ENCODE data around the gene PSMA3.
A peak's percentile ranks its signal among the peaks of the same experiment; 100 is the strongest.

DNA sequence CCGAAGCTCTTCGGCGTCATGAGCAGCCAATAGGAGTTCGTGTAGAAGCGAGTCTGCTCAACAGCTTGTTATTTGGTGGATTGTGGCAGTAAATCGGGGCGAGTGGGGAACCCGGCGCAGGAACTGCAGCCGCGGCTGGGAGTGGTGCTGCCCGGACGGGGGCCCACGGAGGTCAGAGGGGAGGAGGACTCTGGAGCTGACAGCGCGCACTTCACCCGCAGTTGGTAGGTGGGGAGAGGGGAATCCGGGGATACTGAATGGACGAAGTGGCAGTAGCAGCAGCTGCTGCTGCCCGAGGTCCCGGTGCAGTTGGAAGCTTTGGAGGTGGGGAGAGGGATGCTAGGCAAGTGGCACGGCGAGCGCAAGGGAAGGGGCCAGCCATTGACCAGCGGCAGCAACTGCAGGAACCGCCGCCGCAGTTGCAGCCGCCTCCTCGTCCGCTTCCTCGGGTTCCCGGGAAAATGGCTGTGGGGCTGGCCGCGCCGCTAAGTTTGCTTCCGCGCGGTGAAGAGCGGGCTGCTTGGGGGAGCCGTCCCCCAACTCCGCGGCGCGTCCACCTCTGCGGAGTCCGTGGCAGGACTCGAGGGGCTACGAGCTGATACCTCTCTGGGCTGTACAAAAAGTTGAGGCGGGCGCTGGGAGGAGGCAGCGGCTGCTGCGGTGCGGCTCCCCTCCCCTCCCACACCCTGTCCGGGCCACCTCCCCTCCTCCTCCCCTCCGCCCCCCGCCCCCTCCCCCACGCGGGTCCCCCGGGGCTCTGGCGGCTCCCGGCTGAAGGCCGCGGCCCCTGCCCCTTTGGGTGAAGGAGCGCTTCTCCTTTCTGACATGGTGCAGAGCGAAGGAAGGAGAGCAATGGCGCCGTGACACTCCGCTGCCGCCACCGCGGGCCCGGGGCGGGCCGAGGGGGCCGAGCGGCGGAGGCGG, 54.1 kb downstream of the PSMA3 start, which contains the start of gene ARID4A:
- TF ChIP-seq, protein P1, sequence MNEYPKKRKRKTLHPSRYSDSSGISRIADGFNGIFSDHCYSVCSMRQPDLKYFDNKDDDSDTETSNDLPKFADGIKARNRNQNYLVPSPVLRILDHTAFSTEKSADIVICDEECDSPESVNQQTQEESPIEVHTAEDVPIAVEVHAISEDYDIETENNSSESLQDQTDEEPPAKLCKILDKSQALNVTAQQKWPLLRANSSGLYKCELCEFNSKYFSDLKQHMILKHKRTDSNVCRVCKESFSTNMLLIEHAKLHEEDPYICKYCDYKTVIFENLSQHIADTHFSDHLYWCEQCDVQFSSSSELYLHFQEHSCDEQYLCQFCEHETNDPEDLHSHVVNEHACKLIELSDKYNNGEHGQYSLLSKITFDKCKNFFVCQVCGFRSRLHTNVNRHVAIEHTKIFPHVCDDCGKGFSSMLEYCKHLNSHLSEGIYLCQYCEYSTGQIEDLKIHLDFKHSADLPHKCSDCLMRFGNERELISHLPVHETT (tag by site-specific recombination; IDR thresholded peaks at IDR 0.05), result no peak
- no peak for TF ChIP-seq MYNN (tag by site-specific recombination; IDR thresholded peaks at IDR 0.05; ENCODE audit: borderline replicate concordance)
- TF ChIP-seq, protein P2, sequence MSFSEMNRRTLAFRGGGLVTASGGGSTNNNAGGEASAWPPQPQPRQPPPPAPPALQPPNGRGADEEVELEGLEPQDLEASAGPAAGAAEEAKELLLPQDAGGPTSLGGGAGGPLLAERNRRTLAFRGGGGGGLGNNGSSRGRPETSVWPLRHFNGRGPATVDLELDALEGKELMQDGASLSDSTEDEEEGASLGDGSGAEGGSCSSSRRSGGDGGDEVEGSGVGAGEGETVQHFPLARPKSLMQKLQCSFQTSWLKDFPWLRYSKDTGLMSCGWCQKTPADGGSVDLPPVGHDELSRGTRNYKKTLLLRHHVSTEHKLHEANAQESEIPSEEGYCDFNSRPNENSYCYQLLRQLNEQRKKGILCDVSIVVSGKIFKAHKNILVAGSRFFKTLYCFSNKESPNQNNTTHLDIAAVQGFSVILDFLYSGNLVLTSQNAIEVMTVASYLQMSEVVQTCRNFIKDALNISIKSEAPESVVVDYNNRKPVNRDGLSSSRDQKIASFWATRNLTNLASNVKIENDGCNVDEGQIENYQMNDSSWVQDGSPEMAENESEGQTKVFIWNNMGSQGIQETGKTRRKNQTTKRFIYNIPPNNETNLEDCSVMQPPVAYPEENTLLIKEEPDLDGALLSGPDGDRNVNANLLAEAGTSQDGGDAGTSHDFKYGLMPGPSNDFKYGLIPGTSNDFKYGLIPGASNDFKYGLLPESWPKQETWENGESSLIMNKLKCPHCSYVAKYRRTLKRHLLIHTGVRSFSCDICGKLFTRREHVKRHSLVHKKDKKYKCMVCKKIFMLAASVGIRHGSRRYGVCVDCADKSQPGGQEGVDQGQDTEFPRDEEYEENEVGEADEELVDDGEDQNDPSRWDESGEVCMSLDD (tag by site-specific recombination; IDR thresholded peaks at IDR 0.05), result peak; percentile 80; the same call in 1 of the 2 replicates
- TF ChIP-seq, protein P3, sequence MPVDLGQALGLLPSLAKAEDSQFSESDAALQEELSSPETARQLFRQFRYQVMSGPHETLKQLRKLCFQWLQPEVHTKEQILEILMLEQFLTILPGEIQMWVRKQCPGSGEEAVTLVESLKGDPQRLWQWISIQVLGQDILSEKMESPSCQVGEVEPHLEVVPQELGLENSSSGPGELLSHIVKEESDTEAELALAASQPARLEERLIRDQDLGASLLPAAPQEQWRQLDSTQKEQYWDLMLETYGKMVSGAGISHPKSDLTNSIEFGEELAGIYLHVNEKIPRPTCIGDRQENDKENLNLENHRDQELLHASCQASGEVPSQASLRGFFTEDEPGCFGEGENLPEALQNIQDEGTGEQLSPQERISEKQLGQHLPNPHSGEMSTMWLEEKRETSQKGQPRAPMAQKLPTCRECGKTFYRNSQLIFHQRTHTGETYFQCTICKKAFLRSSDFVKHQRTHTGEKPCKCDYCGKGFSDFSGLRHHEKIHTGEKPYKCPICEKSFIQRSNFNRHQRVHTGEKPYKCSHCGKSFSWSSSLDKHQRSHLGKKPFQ (tag by site-specific recombination; IDR thresholded peaks at IDR 0.05), result no peak
- TF ChIP-seq, protein P4, sequence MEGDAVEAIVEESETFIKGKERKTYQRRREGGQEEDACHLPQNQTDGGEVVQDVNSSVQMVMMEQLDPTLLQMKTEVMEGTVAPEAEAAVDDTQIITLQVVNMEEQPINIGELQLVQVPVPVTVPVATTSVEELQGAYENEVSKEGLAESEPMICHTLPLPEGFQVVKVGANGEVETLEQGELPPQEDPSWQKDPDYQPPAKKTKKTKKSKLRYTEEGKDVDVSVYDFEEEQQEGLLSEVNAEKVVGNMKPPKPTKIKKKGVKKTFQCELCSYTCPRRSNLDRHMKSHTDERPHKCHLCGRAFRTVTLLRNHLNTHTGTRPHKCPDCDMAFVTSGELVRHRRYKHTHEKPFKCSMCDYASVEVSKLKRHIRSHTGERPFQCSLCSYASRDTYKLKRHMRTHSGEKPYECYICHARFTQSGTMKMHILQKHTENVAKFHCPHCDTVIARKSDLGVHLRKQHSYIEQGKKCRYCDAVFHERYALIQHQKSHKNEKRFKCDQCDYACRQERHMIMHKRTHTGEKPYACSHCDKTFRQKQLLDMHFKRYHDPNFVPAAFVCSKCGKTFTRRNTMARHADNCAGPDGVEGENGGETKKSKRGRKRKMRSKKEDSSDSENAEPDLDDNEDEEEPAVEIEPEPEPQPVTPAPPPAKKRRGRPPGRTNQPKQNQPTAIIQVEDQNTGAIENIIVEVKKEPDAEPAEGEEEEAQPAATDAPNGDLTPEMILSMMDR (tag by site-specific recombination; IDR thresholded peaks at IDR 0.05), result no peak; the same call in 1 of the 2 replicates
- TF ChIP-seq, protein P5, sequence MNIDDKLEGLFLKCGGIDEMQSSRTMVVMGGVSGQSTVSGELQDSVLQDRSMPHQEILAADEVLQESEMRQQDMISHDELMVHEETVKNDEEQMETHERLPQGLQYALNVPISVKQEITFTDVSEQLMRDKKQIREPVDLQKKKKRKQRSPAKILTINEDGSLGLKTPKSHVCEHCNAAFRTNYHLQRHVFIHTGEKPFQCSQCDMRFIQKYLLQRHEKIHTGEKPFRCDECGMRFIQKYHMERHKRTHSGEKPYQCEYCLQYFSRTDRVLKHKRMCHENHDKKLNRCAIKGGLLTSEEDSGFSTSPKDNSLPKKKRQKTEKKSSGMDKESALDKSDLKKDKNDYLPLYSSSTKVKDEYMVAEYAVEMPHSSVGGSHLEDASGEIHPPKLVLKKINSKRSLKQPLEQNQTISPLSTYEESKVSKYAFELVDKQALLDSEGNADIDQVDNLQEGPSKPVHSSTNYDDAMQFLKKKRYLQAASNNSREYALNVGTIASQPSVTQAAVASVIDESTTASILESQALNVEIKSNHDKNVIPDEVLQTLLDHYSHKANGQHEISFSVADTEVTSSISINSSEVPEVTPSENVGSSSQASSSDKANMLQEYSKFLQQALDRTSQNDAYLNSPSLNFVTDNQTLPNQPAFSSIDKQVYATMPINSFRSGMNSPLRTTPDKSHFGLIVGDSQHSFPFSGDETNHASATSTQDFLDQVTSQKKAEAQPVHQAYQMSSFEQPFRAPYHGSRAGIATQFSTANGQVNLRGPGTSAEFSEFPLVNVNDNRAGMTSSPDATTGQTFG (tag by site-specific recombination; IDR thresholded peaks at IDR 0.05; ENCODE audit: borderline replicate concordance), result no peak
- TF ChIP-seq ZNF626 (tag by site-specific recombination; IDR thresholded peaks at IDR 0.05), result no peak
- TF ChIP-seq, protein P6, sequence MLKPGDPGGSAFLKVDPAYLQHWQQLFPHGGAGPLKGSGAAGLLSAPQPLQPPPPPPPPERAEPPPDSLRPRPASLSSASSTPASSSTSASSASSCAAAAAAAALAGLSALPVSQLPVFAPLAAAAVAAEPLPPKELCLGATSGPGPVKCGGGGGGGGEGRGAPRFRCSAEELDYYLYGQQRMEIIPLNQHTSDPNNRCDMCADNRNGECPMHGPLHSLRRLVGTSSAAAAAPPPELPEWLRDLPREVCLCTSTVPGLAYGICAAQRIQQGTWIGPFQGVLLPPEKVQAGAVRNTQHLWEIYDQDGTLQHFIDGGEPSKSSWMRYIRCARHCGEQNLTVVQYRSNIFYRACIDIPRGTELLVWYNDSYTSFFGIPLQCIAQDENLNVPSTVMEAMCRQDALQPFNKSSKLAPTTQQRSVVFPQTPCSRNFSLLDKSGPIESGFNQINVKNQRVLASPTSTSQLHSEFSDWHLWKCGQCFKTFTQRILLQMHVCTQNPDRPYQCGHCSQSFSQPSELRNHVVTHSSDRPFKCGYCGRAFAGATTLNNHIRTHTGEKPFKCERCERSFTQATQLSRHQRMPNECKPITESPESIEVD (tag by site-specific recombination; IDR thresholded peaks at IDR 0.05), result no peak
- no peak; the same call in none of the 2 replicates for TF ChIP-seq SP2 (tag by site-specific recombination; IDR thresholded peaks at IDR 0.05)
- no peak for TF ChIP-seq ZNF768 (tag by site-specific recombination; IDR thresholded peaks at IDR 0.05)
- no peak for TF ChIP-seq ZNF146 (tag by site-specific recombination; IDR thresholded peaks at IDR 0.05)
- no peak for TF ChIP-seq ZBTB21 (tag by site-specific recombination; IDR thresholded peaks at IDR 0.05)
- TF ChIP-seq ZFP3 (tag by site-specific recombination; IDR thresholded peaks at IDR 0.05; ENCODE audit: low read depth), result no peak
- TF ChIP-seq MEIS1 (CRISPR knock-in tag; IDR thresholded peaks at IDR 0.05; ENCODE audit: borderline replicate concordance), result no peak

All from HEK293 (cell line).